ENCODE measurements around the gene POMT2.

GRCh38 chr14:77344377-77344996 lies 23.8 kb upstream of the POMT2 start:
- TF ChIP-seq POLR2A (IDR thresholded peaks at IDR 0.05; ENCODE audit: low read depth, low read length) (no peak), POLR2AphosphoS5 (IDR thresholded peaks at IDR 0.05; ENCODE audit: low read depth, low read length) (no peak), TAF1 (IDR thresholded peaks at IDR 0.05; ENCODE audit: low read depth, low read length) (no peak), SPI1 (IDR thresholded peaks at IDR 0.05; ENCODE audit: low read depth, low read length) (no peak)

Measured in GM12891 (cell line).